Natural killer cell treated with Interleukin-12 subunit alpha and Interleukin-12 subunit beta and Interleukin-15 and Interleukin-18, amount 100 ng/mL, for 72 hours (primary cell): Measurements from ENCODE around the gene PADI3. TPM values are rescaled to one million over a fixed set of nuclear protein-coding genes. Genes with fewer than 3 reads are reported as not detected.
A peak's percentile ranks its signal among the peaks of the same experiment; 100 is the strongest.

Experiments
- ATAC-seq, 2 donors: fragments of 150-1000 bp; cut with Tn5 transposase in 1 of 2; sonication (Bioruptor Pico), chemical (Tn5 transposase) in 1 of 2; 2 replicates each; pipeline ENCODE4 v1.10.0; 2021
- DNase-seq: peaks from one replicate; pipeline ENCODE4 v3.0.0; 2022; ENCODE audit warnings: low spot score
- H3K27ac Mint-ChIP-seq, 2 donors: 1 replicate in 1 of 2; 2 replicates in 1 of 2; pipeline ENCODE4 v1.8.0; 2022; ENCODE audit warnings: mixed read lengths in 2 of 2, mild to moderate bottlenecking in 1 of 2, moderate library complexity in 1 of 2
- H3K27me3 Mint-ChIP-seq, 2 donors: 1 replicate in 1 of 2; 2 replicates in 1 of 2; pipeline ENCODE4 v1.8.0; 2022; ENCODE audit warnings: mixed read lengths in 2 of 2
- H3K36me3 Mint-ChIP-seq: one replicate; pipeline ENCODE4 v1.8.0; 2022; ENCODE audit warnings: mixed read lengths
- H3K4me1 Mint-ChIP-seq, 2 donors: 1 replicate in 1 of 2; 2 replicates in 1 of 2; pipeline ENCODE4 v1.8.0; 2022; ENCODE audit warnings: low read depth in 2 of 2, mixed read lengths in 2 of 2, mild to moderate bottlenecking in 1 of 2
- H3K4me3 Mint-ChIP-seq: one replicate; pipeline ENCODE4 v1.8.0; 2022; ENCODE audit warnings: mixed read lengths
- H3K9me3 Mint-ChIP-seq: 2 replicates; pipeline ENCODE4 v1.8.0; 2022; ENCODE audit warnings: mixed read lengths
- total RNA-seq, 2 donors: library from RNA; stranded (reverse); gene quantifications; one replicate each; pipeline ENCODE4 v1.2.3, GENCODE V29; 2022

Gene PADI3
- total RNA-seq, 2 donors from 2014 or later: not detected

- Mint-ChIP-seq H3K4me1 (no peaks in the 10 kb centered on the region), H3K36me3 (no peaks in the 10 kb centered on the region), H3K4me3 (no peak overlapping the region), H3K9me3 (no peaks in the 10 kb centered on the region), H3K27me3 (peaks cover 0 to 15% of the 10 kb centered on the region in 2 donors), H3K27ac (no peak overlapping the region)
- DNase-seq (no peak), ATAC-seq (no peak)
These were observed 24.5 kb upstream of the PADI3 start for GRCh38 chr1:17224434-17224833.

DNA sequence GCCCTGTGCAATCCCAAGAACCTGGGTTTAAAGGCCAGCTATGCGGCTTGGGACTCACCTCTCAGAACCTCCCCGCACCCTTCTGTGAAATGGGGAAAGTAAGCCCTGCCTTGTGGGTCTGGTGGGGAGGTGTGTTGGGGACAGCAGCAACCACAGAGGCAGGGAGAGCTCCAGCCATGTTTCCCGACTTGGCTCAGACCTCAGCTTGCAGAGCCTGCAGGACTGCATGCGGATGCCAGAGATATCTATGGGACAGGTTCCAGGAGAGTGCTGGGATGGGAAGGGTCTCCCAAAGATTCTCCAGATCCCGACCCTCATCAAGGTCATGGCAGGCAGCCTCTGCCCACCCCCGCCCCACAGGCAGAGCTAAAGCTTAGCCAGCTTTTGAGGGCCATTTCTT, 23.8 kb upstream of the PADI3 start:
- ATAC-seq (no peak), DNase-seq (no peak)
- H3K27ac Mint-ChIP-seq: no peak overlapping the region
- H3K4me3 Mint-ChIP-seq: no peak overlapping the region
- peaks cover 0 to 15% of the 10 kb centered on the region in 2 donors for H3K27me3 Mint-ChIP-seq
- H3K9me3 Mint-ChIP-seq: no peaks in the 10 kb centered on the region
- H3K36me3 Mint-ChIP-seq: no peaks in the 10 kb centered on the region
- H3K4me1 Mint-ChIP-seq: no peaks in the 10 kb centered on the region

GRCh38 chr1:17227358-17227915, 21.5 kb upstream of the PADI3 start:
- no peaks in the 10 kb centered on the region for H3K4me1 Mint-ChIP-seq
- peaks cover 3 to 4% of the 10 kb centered on the region in 2 donors for H3K27me3 Mint-ChIP-seq
- no peak overlapping the region for H3K27ac Mint-ChIP-seq
- H3K36me3 Mint-ChIP-seq: no peaks in the 10 kb centered on the region
- DNase-seq: no peak
- no peaks in the 10 kb centered on the region for H3K9me3 Mint-ChIP-seq
- ATAC-seq: no peak
- no peak overlapping the region for H3K4me3 Mint-ChIP-seq

DNA sequence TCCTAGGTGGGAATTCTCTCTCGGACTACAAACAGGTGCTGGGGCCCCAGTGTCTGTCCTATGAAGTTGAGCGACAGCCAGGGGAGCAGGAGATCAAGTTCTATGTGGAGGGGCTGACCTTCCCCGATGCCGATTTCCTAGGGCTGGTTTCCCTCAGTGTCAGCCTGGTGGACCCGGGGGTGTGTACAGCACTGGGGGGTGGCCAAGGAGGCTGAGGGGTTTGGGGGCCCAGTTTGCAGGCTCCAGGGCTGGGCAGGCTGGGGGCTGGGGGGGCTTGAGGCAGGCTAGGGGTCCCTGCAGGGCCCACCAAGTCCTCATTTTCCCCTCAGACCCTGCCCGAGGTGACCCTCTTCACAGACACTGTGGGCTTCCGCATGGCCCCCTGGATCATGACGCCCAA, 20.3 kb upstream of the PADI3 start:
- DNase-seq (no peak), ATAC-seq (no peak)
- Mint-ChIP-seq H3K27ac (no peak overlapping the region), H3K36me3 (no peaks in the 10 kb centered on the region), H3K27me3 (peaks cover 0 to 3% of the 10 kb centered on the region in 2 donors), H3K4me1 (no peaks in the 10 kb centered on the region), H3K4me3 (no peak overlapping the region), H3K9me3 (no peaks in the 10 kb centered on the region)

DNA sequence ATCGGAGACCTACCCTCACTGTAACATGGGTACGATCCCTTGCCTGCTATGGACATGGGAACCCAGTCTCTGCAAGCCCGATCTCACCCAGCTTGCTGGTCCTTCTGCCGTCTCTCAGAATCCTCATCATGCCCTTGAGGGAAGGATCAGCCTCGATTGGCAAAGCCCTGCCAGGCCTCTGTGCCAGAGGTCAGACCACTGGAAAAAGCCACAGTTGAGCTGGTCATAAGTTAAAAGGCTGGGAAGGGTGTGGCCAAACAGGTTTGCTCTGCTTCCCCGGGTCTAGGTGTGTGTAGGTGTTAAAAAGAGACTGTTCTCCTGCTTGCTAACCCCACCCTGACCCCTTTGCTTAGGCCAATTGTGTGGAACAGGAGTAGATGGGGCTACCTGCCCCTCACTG, 19.5 kb upstream of the PADI3 start:
- DNase-seq (no peak), ATAC-seq (peak in 1 of 2 donors; percentile 16)
- Mint-ChIP-seq H3K4me3 (no peak overlapping the region), H3K4me1 (no peaks in the 10 kb centered on the region), H3K9me3 (no peaks in the 10 kb centered on the region), H3K36me3 (no peaks in the 10 kb centered on the region), H3K27ac (no peak overlapping the region), H3K27me3 (peaks cover 0 to 3% of the 10 kb centered on the region in 2 donors)

DNA sequence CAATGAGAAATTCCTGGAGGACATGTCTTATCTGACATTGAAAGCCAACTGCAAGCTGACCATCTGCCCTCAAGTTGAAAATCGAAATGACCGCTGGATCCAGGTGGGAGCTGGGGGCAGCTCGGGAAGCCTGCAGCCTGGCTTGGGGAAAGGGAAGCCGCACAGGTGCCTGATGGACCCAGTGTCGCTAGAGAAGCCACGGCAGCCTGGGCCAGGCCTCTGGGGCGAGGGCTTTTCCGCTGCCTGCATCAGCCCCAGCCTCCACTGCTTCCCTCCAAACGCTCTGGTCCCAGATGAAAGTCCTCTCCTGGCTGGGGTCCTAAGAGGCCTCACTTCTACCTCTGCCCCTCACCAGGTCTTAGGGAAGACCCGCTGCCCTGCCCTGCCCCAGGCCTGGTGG, 18.8 kb upstream of the PADI3 start:
- Mint-ChIP-seq H3K27ac (no peak overlapping the region), H3K4me3 (no peak overlapping the region), H3K4me1 (no peaks in the 10 kb centered on the region), H3K9me3 (no peaks in the 10 kb centered on the region), H3K27me3 (peaks cover 0 to 3% of the 10 kb centered on the region in 2 donors), H3K36me3 (no peaks in the 10 kb centered on the region)
- DNase-seq (no peak), ATAC-seq (no peak)

DNA sequence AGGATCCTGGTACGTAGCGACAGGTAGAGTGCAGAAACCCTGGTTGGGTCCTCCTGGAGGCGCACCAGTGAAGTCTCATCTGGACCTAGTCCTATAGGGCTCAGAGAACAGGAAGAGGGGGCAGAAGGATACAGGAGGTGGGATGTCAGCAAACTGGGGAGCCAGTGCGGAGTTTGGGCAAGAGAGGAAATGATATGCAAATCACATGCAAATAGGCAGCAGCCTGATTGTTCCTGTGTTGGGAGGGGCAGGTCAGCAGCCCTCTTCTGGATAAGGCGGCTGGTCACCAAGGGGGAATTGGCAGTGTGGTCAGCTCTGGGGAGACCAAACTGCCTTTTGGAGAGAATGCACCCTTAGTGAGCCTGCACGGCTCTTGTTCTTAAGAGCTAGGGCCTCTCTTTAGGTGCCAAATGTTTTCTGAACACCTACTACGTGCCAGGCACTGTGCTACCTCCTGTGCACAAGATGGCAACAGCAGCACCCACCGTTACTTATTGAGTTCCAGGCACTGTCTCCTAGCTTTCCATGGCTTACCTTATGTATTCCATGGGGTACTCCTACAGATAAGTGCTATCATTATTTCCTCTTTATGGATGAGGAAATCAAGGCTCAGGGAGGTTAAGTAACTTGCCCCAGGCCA, 18.1 kb upstream of the PADI3 start:
- Mint-ChIP-seq H3K4me3 (no peak overlapping the region), H3K9me3 (no peaks in the 10 kb centered on the region), H3K4me1 (no peaks in the 10 kb centered on the region), H3K36me3 (no peaks in the 10 kb centered on the region), H3K27ac (no peak overlapping the region), H3K27me3 (peaks cover 0 to 3% of the 10 kb centered on the region in 2 donors)
- ATAC-seq (no peak), DNase-seq (no peak)

DNA sequence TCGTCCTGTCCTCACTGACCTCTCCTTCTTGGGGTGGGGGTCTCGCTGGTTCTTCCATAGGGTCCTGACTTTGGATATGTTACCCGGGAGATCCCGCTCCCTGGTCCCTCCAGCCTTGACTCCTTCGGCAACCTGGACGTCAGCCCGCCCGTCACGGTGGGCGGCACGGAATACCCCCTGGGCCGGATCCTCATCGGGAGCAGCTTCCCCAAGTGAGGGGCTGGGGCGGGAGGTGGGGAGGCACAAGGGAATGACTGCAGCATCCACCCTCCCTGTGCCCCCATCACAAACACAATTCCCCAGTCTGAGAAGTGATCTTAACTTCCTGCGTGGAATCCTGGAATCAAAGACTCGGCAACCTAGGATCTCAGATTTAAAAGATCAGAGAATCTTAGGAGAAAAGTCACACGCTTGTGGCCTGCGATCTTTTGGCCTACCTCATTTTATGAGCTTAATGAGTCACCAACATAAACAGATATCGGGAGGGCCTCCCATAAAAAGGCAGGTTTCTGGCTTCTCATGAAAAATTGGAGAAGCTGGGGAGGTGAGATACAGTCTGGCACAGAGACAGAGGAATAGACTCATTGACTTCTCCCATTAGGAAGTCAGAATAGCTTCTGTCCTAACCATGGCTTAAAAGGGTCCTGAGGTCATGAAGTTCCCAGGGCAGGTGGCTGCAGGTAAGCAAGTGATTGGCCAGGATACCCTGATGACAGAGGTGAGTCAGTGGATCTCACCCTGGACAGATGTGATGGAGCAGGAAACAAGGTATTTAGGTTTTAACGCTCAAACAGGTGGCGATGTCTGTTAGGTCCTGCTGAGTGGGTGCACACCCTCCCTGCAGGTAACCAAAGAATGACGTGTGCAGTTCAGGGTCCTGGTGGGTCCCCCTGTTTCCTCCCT, 15.9 kb upstream of the PADI3 start:
- H3K4me1 Mint-ChIP-seq: no peaks in the 10 kb centered on the region
- ATAC-seq (no peak), DNase-seq (no peak)
- no peaks in the 10 kb centered on the region for H3K9me3 Mint-ChIP-seq
- no peak overlapping the region for H3K4me3 Mint-ChIP-seq
- H3K27ac Mint-ChIP-seq: no peak overlapping the region
- peaks cover 0 to 3% of the 10 kb centered on the region in 2 donors for H3K27me3 Mint-ChIP-seq
- H3K36me3 Mint-ChIP-seq: no peaks in the 10 kb centered on the region

DNA sequence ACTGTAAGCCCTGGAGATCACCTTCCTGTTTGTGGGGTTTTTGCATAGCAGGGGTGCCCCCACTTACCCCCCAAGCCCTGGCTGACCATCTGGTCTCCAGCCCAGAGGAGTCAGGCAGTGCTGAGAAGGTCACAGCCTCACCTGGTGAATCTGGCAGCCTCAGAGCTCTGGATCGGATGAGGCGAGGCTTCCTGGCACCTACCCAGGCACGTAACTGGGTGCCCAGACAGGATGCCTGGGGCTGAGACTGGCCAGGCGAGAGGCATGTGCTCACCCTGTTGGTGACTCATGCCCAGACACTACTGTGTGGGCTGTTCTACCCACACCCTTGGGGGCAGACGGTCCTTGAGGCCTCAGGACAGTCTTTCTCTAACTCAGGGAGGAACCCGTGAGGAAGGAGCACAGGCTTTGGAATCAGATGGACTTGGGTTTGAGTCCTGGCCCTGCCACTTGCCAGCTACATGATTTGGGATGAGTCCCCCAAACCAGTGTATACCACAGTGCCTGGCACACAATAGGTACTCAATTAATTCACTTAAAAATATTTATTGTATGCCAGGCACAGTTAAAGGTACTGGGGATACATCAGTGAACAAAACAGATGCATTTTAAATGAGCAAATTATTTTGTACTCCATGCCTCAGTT, 15.1 kb upstream of the PADI3 start:
- no peaks in the 10 kb centered on the region for H3K36me3 Mint-ChIP-seq
- H3K9me3 Mint-ChIP-seq: no peaks in the 10 kb centered on the region
- DNase-seq: no peak
- peak in 1 of 2 donors; percentile 32 for ATAC-seq
- no peaks in the 10 kb centered on the region for H3K4me1 Mint-ChIP-seq
- H3K27ac Mint-ChIP-seq: no peak overlapping the region
- peaks cover 0 to 3% of the 10 kb centered on the region in 2 donors for H3K27me3 Mint-ChIP-seq
- no peak overlapping the region for H3K4me3 Mint-ChIP-seq

DNA sequence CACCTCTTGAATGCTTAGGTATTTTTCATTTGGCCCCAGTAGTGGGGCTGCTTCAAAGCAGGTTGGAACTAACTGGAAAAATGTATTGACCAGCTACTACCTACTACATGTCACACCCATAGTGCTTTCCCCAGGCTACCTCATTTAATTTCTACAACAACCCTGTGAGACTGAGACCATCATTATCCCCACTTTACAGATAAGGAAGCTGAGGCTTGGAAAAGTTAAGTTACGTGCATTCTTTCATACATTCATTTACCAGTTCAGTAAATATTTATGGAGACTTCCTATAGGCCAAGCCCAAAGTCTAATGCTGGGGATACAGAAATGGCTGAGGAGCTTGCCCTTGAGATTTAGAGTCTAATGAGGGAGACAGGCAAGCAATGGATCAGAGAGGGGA, 14.5 kb upstream of the PADI3 start:
- ATAC-seq: no peak
- Mint-ChIP-seq H3K9me3 (no peaks in the 10 kb centered on the region), H3K27ac (no peak overlapping the region), H3K27me3 (peaks cover 0 to 3% of the 10 kb centered on the region in 2 donors), H3K36me3 (no peaks in the 10 kb centered on the region), H3K4me1 (no peaks in the 10 kb centered on the region), H3K4me3 (no peak overlapping the region)
- no peak for DNase-seq

- no peaks in the 10 kb centered on the region for H3K4me1 Mint-ChIP-seq
- no peak for ATAC-seq
These were observed 13.6 kb upstream of the PADI3 start for GRCh38 chr1:17235135-17235885.

GRCh38 chr1:17236779-17237560, 11.9 kb upstream of the PADI3 start:
- peak; percentile 86 for DNase-seq
- Mint-ChIP-seq H3K27ac (no peak overlapping the region), H3K4me3 (no peak overlapping the region), H3K4me1 (peaks cover 0 to 3% of the 10 kb centered on the region in 2 donors), H3K36me3 (no peaks in the 10 kb centered on the region), H3K27me3 (peaks cover 0 to 6% of the 10 kb centered on the region in 2 donors), H3K9me3 (no peaks in the 10 kb centered on the region)
- peak; percentile 52 to 73 for ATAC-seq

More at GRCh38 chr1:17235135-17235885, 13.6 kb upstream of the PADI3 start:
- no peak overlapping the region for H3K27ac Mint-ChIP-seq
- no peak overlapping the region for H3K4me3 Mint-ChIP-seq
- DNase-seq: no peak
- peaks cover 0 to 3% of the 10 kb centered on the region in 2 donors for H3K27me3 Mint-ChIP-seq
- no peaks in the 10 kb centered on the region for H3K36me3 Mint-ChIP-seq
- H3K9me3 Mint-ChIP-seq: no peaks in the 10 kb centered on the region

DNA sequence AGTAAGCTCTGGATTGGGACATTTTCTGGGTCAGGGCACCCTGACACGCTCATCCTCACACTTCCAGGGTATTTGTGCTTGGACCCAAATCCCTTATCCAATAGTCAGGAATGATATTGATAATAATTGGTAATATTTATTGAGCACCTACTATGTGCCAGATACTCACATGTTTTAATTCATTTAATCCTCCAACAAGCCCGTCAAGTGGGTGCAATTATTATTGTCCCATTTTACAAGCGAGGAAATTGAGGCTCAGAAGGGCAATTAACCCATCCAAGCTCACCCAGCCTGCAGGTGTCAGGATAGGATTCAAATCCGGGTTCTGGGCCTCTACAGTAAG, 11.4 kb upstream of the PADI3 start:
- no peak for ATAC-seq
- no peaks in the 10 kb centered on the region for H3K9me3 Mint-ChIP-seq

More for the DNA sequence above, 11.4 kb upstream of the PADI3 start:
- Mint-ChIP-seq H3K4me3 (no peak overlapping the region), H3K36me3 (no peaks in the 10 kb centered on the region), H3K4me1 (peaks cover 0 to 3% of the 10 kb centered on the region in 2 donors), H3K27ac (no peak overlapping the region), H3K27me3 (peaks cover 0 to 3% of the 10 kb centered on the region in 2 donors)
- no peak for DNase-seq
